HG03342 (cell line): ENCODE data around the gene SRPX.

ENCODE experiments used
- ATAC-seq: cut with Tn5 transposase; IDR thresholded peaks from one replicate; pipeline ENCODE4 v1.9.1; 2021; ENCODE audit warnings: mild to moderate bottlenecking, moderate library complexity; ENCODE audit not compliant: unreplicated experiment

SRPX gene

GRCh38 chrX:38220415-38221390 is at the start of gene SRPX:
TSS of gene SRPX (minus strand) at chrX:38220871. CDS start at chrX:38220792, 79 bp downstream.
- no peak for ATAC-seq

- ATAC-seq: no peak
Observed at GRCh38 chrX:38268011-38268410, 47.3 kb upstream of the SRPX start.

DNA sequence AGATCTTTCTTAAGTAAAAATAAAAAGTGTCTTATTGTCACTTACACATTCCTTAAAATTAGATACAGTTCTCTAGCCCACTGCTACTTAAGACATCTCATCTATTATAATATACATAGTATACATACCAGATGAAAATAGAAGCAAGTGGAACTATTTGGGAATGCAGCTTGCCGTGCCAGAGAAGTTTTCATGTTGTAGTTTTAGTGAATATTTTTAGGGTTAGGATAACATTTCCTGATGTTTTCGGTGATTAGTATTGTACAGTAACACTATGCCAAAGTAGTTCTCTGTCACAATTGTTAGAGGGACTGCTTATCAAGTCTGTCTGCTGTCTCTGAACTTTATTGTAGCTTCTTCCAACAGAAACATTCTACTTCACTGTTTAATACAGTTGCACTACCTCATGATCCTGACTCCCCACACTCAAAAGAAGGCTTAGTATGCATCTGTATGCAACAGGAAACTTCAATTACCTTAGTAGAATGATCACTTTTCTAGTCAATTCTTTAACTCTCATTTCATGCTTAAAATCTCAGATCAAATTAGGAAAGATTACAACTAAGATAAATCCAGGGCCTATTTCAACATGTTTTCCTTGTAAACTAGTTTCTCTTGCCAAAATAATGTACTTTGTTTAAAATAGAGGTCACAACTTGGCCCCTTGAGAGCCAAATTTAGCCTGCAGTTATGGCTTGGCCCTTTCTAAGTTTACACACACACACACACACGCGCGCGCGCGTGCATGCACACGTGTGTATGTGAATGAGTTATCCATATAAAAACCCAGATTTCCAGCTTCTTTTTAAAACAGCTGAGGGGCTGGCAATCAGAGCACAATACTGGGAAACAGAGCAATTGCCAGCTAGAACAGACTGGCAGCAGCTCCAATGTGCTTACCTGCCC is 42.3 kb upstream of the SRPX start:
- no peak for ATAC-seq

- ATAC-seq: peak; percentile 57
Observed at GRCh38 chrX:38260231-38260630, 39.6 kb upstream of the SRPX start.

GRCh38 chrX:38256019-38256418 is 35.3 kb upstream of the SRPX start:
- no peak for ATAC-seq

- no peak for ATAC-seq
Observed at GRCh38 chrX:38249965-38250364, 29.3 kb upstream of the SRPX start.

- ATAC-seq: no peak
Observed at GRCh38 chrX:38247051-38247450, 26.4 kb upstream of the SRPX start.

DNA sequence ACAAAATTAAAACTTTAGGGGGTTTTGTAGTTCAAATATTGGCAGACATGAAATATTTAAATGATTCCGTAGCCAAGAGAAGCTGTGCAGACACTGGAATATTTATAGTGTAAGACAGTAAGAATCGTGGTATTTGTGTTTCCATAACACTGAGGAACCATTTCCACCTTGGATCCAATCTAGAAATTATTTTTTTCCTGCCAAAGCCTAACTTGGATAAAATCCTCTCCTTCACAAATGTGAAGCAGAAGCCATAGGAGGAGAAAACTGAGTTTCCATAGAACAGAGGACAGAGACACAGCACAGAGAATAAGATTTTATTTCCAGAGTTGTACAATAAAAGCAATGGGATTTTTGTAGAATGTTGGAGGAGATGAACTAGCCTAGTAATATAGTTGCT is 19.9 kb upstream of the SRPX start:
- no peak for ATAC-seq

- ATAC-seq: no peak
Observed at GRCh38 chrX:38236901-38237615, 16.4 kb upstream of the SRPX start.

DNA sequence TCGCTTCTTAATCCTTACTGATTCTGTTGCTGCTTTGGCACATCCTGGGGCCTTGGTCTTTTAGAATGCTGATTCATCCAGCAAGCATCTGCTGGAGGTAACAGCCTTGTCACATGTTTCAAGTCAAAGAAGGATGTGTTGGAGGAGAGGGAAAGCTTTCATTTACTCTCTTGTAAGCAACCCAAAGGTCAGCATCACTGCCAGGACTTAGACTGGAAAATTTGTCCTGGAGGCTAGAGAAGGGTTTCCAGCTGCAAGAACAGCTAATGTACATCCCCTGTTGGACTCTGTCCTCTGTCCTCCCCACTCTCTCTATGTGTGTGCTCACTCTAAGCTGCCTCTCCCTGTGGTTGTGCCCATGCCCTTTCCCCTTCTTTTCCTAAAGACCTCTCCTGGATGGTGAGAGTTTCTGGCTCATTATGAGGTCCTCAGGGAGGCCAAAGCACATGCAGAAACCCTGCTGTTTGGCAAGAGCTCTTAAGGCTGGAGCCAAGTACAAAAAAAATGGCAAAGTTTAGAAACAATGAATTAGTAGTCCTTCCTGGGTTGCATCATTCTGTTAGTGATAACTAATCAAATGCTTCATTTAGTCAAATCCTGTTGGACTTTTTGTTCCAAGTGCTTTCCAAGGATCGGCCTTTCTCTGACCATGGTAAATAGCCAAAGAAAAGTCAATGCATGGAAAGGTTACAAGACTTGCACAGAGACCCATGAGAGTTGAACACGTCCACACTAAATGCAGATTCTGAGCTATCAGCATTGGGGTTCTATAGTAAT is 13.4 kb upstream of the SRPX start:
- no peak for ATAC-seq

GRCh38 chrX:38232079-38232686 is 11.5 kb upstream of the SRPX start:
- no peak for ATAC-seq

GRCh38 chrX:38225093-38225492 is 4.4 kb upstream of the SRPX start:
- no peak for ATAC-seq

DNA sequence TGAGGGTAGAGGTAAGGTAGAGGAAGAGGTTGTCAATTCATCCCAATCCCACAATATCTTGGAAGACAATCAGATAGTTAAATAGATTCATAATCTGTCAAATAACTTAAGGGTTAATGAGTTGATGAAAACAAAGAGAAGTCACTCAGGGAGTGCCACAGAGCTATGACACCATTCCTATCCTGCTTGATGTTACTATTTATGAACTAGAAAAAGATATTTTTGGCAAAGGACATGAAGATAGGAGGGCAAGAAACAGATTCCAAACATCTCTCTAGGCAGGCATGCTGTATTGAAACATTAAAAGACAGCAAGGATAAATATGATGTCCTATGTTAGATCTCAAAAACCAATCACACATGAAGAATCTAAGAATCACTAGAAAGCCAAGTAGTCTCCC is 3.5 kb upstream of the SRPX start:
- ATAC-seq: no peak

GRCh38 chrX:38221391-38221929 is 789 bp upstream of the SRPX start:
- no peak for ATAC-seq

GRCh38 chrX:38220024-38220414 is 652 bp downstream of the SRPX start:
- peak; percentile 65 for ATAC-seq

GRCh38 chrX:38216642-38217041 is 4.0 kb downstream of the SRPX start:
- ATAC-seq: no peak

DNA sequence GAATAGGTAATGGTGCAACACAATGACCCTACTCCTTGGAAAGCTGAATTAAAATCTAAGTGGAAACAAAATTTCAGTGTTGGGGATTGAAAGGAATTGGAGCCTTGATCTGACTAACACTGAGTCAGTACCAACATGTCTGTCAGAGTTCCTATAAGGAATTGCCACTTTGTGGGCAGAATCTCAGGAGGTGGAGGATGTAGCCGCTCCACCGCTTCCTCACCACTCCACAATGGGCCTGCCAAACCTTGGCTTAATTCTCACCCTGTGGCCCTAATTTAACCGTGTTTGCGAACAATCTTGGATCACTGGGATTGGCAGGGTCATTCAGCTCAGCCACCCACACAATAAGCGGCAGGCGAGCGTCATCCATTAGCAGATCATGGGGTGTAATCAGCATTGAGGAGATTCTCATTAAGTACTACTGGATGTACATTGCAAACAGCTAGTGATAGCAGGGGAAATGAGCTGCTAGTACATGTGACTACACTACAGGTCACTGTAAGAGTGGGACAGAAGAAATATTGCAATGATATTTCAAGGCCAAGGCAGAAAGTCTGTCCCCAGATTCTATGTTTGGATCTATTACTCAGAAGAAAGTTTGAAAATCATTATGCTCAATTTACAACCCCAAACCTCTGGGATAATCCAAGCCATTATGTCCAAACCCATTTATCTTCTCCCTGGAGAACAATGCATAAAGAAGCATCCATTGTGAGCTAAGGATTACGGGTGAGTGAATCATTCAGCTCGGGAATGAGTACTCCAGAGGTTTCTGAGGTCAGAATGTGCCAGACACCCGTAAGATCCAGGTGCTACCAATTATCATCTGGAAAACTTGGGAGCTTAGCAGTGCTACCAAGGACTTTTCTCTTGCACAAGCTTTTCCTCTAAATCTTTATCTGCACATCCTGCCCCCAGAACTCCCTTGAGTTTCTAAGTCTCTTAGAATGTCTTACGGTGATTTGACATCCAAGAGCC is 5.8 kb downstream of the SRPX start:
- ATAC-seq: no peak

DNA sequence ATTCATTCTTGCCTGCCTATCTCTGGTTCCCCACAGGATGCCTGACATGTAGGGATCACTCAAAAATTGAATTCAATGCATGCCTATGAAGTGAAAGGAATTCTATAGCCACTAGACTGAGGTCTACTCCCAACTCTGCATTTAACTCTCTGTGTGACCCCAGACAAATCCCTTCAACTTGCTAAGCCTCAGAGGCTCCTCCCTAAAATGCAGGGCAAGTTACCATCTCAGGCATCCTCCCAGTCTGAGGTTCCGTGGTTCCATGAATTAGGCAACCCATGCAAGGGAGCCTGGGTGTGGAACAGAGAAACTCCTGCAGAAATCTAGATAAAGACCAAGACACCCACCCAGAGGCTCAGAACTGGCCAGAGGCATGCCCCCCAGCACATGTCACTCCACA is 6.6 kb downstream of the SRPX start:
- no peak for ATAC-seq
